HG03095 (cell line): ENCODE results near the gene SEC22A.

Experiments
- ATAC-seq: cut with Tn5 transposase; IDR thresholded peaks from one replicate; pipeline ENCODE4 v1.9.1; 2021; ENCODE audit warnings: moderate library complexity; ENCODE audit not compliant: unreplicated experiment

The SEC22A gene

GRCh38 chr3:123201557-123202427 lies at the start of gene SEC22A:
TSS of gene SEC22A (plus strand) at chr3:123201943. CDS start at chr3:123209218, 7,275 bp downstream.
- peak; percentile 98 for ATAC-seq

GRCh38 chr3:123152687-123153086 lies 49.1 kb upstream of the SEC22A start:
- no peak for ATAC-seq

GRCh38 chr3:123153125-123154019 lies 48.4 kb upstream of the SEC22A start:
- no peak for ATAC-seq

GRCh38 chr3:123154020-123154985 lies 47.4 kb upstream of the SEC22A start:
- no peak for ATAC-seq

GRCh38 chr3:123155471-123156011 lies 46.2 kb upstream of the SEC22A start:
- no peak for ATAC-seq

GRCh38 chr3:123156276-123156995 lies 45.3 kb upstream of the SEC22A start:
- ATAC-seq: no peak

- ATAC-seq: no peak
These were observed 44.5 kb upstream of the SEC22A start for GRCh38 chr3:123157209-123157597.

- ATAC-seq: no peak
These were observed 44.0 kb upstream of the SEC22A start for GRCh38 chr3:123157598-123158287.

- no peak for ATAC-seq
These were observed 43.4 kb upstream of the SEC22A start for GRCh38 chr3:123158330-123158729.

- ATAC-seq: no peak
These were observed 42.8 kb upstream of the SEC22A start for GRCh38 chr3:123158899-123159390.

GRCh38 chr3:123159926-123160635 lies 41.7 kb upstream of the SEC22A start:
- no peak for ATAC-seq

- no peak for ATAC-seq
These were observed 40.6 kb upstream of the SEC22A start for GRCh38 chr3:123161167-123161566.

GRCh38 chr3:123163141-123163540 lies 38.6 kb upstream of the SEC22A start:
- ATAC-seq: no peak

GRCh38 chr3:123165163-123165562 lies 36.6 kb upstream of the SEC22A start:
- no peak for ATAC-seq

GRCh38 chr3:123167686-123168085 lies 34.1 kb upstream of the SEC22A start:
- ATAC-seq: no peak

- ATAC-seq: no peak
These were observed 33.6 kb upstream of the SEC22A start for GRCh38 chr3:123168122-123168521.

GRCh38 chr3:123168605-123169004 lies 33.1 kb upstream of the SEC22A start:
- ATAC-seq: no peak

- no peak for ATAC-seq
These were observed 32.2 kb upstream of the SEC22A start for GRCh38 chr3:123169492-123169929.
